ENCODE measurements around the gene MIS18BP1.
"Not testable (repeated sequence)": the region's sequence is repeated elsewhere in the genome, so short reads cannot be mapped to it uniquely, and the experiment has no call there.

The MIS18BP1 gene

DNA sequence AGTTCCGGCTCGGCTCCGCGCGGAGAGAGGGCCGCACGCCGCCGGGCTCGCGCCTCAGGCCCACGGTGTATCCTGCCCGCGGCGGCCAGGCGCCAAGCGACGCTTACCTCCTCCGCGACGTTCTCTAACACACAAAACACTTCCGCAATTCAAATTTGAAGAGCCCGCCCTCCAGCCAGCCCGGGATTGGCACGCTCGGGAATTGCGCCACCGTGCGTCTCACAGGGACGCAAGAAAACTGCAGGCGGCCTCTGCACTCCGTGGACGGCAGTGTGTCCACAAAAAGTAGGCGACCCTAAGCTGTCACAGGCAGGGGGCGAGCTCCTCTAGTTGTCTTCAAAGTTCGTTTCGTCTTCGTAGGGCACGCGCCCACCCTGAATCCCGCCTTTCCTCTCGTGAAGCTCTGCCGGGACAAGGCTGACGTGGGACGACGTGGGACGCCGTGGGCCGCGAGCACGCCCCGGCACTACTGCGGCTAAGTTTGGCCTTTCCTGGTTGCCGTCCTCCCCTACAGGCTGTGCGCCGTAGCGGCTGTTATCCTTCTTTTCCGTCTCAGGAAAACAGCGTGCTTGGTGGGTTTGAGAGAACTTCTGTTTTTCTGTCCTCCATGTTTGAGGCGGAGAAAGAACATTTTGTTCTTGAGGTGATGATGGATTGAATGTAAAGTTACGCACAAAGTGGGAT lies at the start of gene MIS18BP1:
Gene MIS18BP1, minus strand, starts transcription at position 133 of the 684 bp plus-strand sequence. CDS start 5,916 bp downstream, outside the sequence.
- peak; percentile 95 for DNase-seq

DNA sequence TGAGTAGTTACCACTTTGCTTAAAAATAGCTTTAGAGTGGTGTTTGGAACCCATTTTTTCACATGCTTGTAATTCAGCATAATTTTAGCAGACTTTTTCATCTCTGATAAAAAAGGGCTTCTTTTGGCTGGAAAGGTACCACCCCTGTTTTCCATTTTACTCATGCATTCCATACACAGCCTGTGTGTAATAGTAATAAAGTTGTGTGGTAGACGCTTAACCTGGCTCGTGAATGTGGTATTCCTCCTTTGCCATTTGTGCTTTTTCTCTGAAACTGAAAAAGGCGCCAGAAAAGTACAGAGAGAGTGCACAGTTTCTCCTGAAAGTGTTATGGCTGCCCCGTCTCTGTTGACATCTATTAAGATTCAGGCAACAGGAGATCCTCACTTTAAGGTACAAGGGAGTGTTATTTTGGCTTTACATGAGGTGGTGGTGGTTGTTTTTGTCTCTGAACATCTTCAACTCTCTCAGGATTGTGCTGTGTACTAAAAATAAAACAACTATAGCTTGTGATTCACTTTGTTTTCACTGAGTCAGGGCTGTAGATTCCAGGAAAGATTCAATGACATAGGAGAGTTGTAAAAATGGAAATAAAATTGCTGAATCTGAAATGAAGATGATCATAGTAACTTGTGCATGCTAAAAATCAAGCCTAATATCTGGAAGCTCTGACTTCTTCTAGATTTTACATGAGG lies 45.6 kb upstream of the MIS18BP1 start:
- no peak for DNase-seq

DNA sequence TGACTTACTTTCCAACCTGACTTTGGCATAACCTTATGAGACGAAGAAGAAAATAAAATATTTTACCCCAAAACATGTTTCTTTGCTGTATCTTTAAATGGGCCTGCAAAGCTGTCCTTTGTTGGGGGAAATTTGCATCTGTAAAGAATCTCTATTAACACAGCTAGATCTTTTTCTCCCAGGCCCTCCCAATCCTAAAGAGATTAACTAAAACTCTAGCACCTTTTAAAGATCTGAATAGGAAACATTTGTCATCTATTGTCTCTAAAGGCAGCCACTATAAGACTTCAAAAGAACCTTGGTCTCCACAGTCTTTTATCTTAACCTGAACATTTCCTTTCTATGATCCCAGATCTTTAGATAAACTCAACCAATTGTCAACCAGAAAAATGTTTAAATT lies 41.8 kb upstream of the MIS18BP1 start:
- DNase-seq, result not testable (repeated sequence)

DNA sequence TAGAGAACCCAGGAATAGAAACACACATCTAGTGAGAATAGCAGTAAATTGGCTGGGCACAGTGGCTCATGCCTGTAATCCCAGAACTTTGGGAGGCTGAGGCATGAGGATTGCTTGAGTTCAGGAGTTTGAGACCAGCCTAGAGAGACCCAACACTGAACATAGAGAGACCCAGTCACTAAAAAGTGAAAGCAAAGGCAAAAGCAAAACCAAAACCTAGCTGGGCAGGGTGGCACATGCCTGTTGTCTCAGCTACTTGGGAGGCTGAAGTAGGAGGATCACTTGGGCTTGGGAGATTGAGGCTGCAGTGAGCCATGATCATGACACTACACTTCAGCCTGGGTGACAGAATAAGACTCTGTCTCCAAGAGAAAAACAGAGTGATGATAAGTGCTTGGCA lies 37.5 kb upstream of the MIS18BP1 start:
- no peak for DNase-seq

DNA sequence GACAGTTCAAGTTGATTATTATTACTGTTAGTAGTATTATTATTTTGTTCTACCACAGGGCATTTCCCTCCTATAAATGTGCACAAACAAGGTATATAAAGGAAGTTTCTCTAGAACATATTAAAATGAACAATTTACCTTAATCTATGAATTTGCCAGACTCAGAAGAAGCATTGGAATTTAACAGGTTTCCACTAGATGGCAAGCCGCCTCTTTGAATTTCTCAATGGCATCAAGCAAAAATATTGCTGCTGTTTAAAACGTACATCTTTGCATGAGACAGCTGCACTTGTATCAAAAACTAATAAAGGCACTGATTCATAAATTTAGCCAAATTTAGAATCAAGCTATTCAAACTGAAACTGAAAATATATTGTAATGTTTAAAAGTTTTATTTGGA lies 34.6 kb upstream of the MIS18BP1 start:
- no peak for DNase-seq

DNA sequence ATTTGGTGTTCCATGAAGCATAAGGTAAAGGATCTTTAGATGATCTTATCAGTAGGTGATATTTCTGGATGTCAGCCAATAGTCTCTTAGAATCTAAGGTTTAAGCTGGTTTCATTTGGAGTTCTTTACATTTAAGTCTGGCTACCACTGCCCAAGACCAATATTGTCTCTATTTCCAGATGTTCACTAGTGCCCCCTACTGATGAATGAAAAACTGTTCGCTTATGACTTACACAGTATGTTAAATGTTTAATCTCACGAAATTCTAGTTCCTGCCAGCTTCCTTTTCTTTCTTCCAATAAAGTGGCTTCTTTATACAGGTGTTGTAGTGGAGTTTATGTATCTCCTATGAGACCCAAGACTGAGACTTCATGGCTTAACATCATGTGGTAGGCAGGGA lies 31.8 kb upstream of the MIS18BP1 start:
- DNase-seq, result no peak

DNA sequence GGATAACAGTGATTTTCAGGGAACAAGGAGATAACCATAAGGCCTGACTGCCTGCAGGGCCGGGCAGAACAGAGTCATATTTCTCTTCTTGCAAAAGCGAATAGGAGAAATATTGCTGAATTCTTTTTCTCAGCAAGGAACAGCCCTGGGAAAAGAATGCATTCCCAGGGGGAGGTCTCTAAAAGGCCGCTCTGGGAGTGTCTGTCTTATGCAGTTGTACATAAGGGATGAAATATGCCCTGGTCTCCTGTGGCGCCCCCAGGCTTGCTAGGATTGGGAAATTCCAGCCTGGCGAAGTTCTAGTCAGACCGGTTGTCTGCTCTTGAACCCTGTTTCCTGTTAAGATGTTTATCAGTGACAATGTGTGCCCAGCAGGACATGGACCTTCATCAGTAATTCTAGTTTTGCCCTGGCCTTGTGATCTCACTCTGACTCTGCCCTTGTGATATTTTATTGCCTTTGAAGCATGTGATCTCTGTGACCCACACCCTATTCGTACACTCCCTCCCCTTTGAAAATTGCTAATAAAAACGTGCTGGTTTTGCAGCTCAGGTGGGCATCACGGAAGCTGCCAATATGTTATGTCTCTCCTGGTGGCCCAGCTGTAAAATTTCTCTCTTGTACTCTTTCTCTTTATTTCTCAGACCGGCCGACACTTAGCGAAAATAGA lies 28.9 kb upstream of the MIS18BP1 start:
- DNase-seq, result not testable (repeated sequence)

DNA sequence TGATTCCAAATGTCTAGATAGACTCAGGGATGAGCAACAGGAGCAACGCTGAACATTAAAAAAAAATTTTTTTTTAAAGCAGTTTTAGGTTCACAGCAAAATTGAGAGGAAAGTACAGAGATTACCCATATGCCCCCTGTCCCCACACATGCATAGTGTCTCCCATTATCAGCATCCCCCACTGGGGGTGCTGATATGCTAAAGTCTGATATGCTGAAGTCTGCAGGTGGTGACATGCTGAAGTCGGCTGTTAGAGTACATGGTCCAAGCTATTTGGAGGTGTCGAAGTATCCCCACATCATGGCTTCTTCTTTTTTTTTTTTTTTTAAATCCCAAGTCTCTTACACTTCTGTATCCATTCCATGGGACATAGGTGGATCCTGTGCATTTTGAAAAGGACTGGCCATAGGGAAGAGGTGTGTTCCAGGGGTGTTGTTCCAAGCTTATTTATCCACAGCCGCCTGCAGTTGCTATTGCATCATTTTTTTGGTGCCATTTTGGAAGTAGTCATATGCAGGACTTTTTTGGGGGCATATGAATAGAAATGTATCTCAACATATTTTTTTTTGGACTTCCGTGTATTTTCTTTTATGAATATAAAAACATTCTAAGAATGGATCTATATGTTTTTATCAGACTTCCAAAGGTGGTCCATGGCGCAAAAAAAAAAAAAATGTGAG lies 19.0 kb upstream of the MIS18BP1 start:
- no peak for DNase-seq

DNA sequence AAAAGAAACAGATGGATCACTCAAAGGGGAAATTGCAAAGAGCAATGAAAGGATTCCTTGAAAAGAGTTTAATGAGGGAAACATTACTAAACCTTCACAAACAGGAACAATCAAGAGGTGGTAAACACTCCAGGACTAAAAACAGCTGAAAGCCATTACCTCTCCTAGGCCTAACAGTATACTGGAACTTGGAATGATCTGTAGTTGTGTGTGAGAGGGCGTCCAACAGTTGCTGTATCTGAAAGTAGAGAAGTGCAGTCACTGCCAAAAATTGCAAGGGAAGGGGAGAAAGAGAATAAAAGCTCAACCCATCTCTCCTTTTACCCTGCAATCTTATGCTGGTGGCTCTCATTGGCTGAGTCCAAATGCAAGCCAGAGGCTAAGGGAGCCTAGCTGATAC lies 17.0 kb upstream of the MIS18BP1 start:
- no peak for DNase-seq

DNA sequence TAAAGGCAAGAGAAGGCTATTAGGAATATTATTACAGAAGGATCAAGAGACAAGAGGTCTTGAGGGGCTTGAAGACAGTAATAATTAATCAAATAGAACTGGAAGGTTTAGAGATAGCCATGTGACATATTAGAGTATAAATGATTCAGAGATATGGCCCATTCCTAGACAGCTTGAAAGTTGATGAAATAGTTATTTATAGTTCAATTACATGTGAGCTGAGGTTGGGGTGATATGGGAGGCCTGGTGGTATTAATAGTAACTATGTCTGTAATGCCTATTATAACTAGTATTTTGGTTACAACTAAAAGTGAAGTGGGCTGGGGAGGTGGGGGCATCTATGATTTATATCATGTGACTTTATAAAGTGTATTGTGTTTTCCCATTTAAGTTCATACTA lies 14.1 kb upstream of the MIS18BP1 start:
- DNase-seq, result no peak

DNA sequence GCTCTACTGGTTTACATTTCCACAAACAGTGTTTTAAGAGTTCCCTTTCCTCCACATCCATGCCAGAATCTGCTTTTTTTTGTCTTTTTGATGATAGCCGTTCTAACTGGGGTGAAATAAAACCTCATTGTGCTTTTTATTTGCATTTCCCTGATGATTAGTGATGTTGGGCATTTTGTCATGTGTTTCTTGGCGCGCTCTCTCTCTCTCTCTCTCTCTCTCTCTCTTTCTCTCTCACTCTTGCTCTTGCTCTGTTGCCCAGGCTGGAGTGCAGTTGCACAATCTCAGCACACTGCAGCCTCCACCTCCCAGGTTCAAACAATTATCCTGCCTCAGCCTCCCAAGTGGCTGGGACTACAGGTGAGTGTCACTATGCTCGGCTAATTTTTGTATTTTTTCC lies 9.6 kb upstream of the MIS18BP1 start:
- no peak for DNase-seq

DNA sequence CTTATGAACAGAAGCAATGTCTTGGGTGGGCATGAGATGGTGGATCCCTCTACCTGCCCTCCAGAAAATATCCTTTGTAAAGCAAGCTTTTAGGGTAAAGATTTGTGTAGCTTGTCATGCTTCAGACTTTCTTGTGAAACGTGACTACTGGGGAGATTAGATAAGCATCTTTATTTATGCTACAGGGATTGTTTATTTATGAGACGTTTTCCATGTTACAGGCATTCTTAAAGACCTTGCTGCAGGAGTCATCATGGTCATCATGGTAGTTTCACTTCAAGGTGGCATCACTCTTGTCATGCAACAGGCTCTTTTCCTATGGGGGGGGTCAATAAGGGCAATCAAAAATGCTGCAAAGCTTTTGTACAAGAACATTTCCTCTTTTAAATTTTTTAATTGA lies 8.2 kb upstream of the MIS18BP1 start:
- no peak for DNase-seq

DNA sequence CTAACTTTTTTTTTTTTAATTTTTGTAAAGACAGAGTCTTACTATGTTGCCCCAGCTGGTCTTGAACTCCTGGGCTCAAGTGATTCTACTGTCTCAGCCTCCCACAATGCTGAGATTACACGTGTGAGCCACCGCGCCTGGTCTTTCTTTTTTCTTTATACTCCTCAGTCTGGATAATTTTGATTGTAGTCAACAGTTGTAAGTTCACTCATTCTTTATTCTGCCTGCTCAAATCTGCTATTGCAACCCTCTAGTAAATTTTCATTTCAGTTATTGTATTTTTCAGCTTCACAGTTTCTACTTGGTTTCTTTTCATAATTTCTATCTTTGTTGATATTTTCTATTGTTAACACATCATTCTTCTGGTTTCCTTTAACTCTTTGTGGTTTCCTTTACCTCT lies 5.8 kb upstream of the MIS18BP1 start:
- no peak for DNase-seq

DNA sequence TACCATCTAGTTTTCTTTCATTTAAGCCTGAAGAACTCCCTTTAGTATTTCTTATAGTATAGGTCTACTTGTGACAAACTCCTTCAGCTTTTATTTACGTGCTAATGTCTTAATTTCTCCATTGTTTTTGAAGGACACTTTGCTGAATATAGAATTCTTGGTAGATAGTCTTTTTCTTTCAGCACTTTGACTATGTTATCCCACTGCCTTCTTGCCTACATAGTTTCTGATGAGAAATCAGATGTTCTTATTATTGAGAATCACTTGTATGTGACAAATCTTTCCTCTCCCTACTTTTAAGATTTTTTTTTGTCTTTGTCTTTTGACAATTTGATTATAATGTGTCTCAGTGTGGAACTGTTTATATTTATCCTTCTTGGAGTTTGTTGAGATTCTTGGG lies 5.1 kb upstream of the MIS18BP1 start:
- DNase-seq, result no peak

DNA sequence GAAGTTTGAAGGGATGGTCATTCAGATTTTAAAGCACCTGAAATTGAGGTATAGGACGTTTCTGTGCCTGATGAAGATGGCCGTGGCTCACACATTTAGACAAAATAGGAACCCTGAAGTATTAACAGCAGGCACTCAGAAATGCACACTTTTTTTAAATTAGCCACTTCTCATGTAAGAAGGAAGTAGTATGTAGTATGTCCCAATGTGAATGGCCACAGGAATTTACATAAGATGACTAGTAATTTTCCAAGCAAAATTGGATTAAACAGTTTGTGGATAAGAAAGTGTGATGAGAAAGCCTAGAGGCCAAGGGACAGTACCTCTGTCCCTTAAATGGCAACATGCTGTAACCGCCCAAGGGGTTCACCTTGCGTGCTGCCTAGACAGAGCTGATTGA lies 1.8 kb upstream of the MIS18BP1 start:
- no peak for DNase-seq

DNA sequence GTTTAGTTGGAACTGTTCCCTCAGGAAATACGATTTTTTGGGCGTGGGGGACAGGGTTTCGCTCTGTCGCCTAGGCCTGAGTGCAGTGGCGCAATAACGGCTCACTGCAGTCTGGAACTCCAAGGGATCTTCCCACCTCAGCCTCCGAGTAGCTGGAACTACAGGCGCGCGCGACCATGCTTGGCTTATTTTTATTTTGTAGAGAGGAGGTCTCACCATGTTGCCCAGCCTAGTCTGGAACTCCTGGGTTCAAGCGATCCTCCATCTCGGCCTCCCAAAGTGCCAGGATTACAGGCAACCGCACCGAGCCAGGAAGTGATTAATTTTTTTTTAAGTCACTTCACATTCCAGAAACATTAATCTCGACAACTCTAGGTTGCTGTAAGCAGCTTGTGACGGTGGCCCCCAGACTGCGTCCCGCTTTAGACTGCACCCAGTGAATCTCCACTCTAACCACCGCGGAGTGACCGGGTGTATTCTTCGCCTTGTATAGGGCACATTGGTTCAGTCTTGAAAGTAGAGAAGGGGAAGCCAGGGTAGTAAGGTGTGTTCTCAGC lies 830 bp upstream of the MIS18BP1 start:
- DNase-seq, result no peak

DNA sequence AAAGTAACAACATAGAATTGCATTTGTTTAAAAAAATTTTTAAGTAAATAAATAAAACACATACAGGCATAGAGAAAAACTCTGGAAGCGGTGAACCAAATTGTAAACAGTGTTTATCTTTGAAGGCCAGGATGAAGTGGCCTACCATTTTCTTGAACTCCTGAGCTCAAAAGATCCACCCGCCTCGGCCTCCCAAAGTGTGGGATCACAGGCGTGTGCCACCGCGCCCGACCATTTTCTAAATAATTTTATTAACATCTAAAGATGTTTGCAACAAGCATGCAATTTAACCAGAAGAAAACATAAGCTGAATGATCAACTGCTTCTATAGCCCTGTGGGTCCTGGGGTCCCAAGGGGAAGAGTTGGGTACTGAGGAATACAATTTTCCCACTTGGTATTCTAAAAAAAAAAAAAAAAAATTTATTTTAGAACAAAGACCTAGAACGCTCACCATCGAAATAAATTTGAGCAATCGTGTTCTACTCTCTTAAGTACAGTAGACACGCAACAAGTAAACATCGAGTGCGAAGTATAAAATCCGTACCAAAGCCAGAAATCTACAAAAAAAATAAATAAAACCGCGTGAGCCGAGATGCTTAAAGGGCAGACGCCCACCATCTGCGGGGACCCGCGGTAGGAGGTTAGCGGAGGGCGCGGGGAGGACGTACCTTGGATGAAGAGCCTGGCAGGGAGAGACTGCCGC lies 484 bp downstream of the MIS18BP1 start:
- no peak for DNase-seq

DNA sequence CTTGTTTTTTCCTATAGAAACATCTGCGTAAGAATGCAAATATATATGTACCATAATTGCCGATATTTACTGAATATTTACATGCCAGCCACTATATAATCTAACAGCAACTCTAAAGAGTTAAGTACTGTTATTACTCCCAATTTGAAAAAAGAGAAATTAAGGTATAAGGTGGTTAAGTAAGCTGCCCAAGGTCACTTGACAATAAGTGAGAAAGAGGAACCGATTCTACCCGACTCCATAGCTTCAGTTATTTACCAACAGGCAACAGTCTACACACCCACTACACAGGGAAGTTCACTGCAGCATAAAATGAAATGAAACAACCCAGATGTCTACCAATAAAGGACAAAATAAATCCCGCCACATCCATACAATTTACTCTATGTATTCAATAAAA lies 1.1 kb downstream of the MIS18BP1 start:
- DNase-seq, result no peak

DNA sequence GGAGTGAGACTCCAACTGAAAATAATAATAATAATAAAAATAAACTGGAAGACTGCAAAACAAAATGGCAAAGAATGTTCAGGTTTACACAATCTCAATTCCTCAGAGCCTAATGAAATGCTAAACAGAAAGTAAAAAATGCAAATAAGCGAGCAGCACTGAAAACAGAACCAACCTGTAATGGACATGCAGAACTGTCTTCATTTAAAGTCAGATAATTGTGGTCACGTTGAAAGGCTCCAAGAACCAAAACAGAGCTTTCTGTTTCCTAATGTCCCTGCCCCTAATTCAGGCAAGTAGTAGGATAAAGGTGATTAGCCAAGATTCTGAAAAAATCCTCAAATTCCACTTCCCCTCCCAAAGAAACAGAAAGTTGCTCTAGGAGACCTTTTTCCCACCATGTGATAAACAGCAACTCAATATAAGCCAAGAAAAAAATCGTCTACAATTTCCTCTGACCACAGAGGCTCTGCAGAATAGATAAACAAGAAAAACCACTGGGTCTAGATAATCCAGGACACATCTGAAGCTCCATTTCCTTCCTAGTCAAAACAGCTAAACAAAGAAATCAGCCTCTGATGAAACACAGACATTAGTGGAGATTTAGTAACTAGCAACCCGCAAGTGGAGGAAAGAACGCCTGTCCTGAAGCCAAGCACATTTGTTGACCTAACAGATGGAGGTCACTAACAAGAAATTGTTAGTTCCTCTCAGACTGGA lies 3.0 kb downstream of the MIS18BP1 start:
- no peak for DNase-seq

DNA sequence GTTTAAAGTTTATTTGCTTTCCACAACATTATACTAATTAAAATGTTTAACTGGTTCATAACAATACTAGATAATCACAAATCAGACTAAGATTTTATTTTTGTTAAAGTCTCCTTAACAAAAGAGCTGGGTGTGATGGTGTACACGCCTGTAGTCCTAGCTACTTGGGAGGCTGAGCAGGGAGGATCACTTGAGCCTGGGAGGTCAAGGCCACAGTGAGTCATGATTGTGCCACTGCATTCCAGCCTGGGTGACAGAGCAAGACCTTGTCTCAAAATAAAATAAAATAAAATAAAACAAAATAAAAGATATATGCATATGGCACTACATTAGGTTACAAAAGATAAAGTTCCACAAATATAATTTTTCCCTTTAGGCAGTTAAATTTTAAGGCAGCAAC lies 5.6 kb downstream of the MIS18BP1 start:
- DNase-seq, result no peak

DNA sequence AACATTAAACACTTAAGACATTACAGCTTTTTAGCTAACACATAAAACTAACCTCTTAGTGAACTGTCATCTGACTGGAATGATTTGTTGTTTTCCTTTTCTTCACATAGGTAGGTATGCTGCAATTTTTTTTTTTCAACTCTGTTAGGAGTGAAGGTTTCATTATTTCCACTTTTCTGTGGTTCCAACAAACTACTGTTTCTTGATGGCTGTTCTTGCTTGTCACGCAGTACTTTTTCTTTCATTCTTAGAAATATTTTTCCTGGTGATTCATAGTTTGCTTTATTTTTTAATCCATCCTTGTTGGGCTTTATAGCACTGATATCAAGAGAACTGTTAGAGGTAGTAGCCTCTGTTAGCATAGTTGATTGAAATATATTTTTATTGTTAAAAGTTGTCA lies 6.3 kb downstream of the MIS18BP1 start:
- no peak for DNase-seq

DNA sequence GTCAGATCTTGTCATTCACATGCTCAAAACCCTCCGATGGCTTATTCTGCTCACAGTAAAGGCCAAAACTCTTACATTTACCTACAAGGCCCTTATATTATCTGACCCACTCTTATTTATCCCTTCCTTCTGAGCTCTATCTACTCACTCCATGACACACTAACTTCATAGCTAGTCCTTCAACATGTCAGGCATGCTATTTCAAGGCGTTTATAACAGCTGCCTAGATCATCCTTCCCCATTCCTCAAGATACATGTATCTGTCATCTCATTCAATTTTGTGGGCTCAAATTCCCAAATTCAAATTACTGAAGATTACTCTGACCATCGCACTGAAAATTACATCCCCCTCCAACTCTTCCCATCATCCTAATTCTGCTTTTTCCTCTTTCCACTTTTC lies 6.9 kb downstream of the MIS18BP1 start:
- no peak for DNase-seq

Measured in activated CD8-positive, alpha-beta memory T cell treated with anti-CD3 and anti-CD28 coated beads for 24 hours (primary cell).